IMR-90 (cell line): ENCODE data around the gene RNF144B. TPM values are rescaled to one million over a fixed set of nuclear protein-coding genes. Genes with fewer than 3 reads are reported as not detected.

Experiments
- ATAC-seq: fragments of 200-7000 bp; cut with Tn5 transposase; 2 replicates; pipeline ENCODE4 v1.9.1; 2020; ENCODE audit warnings: low read depth, mild to moderate bottlenecking, moderate library complexity
- BruUV-seq: library from RNA; stranded (reverse); fragments of 400-500 nt; replicated peaks from 2 replicates; lab custom pipeline; 2021; lab: Mats Ljungman, UMichigan
- CTCF ChIA-PET: fragments of 300-600 bp; formaldehyde crosslinking; extraction: SDS; loops from one replicate; lab custom pipeline; 2021; ENCODE audit warnings: antibody characterized with exemption; lab: Yijun Ruan, JAX
- POLR2A ChIA-PET: fragments of 300-600 bp; sonication (Branson Sonifier 250); formaldehyde crosslinking; loops from one replicate; lab custom pipeline; 2022; ENCODE audit warnings: antibody characterized with exemption; ENCODE audit not compliant: unreplicated experiment; lab: Charles Lee
- DNase-seq: peaks from one replicate; pipeline ENCODE4 v3.0.0; 2013
- H2AFZ ChIP-seq: replicated peaks from 2 replicates; pipeline ENCODE3; 2013; ENCODE audit warnings: low read length, mild to moderate bottlenecking; ENCODE audit not compliant: poor library complexity
- H2AK5ac ChIP-seq: 2 replicates; pipeline ENCODE4 v1.6.1; 2013; ENCODE audit warnings: low read depth, low read length, inconsistent platforms
- H2AK9ac ChIP-seq: replicated peaks from 2 replicates; pipeline ENCODE3; 2013; ENCODE audit warnings: mild to moderate bottlenecking, low read depth, low read length, moderate library complexity; ENCODE audit not compliant: poor library complexity
- H2BK120ac ChIP-seq: 2 replicates; pipeline ENCODE4 v1.6.1; 2013; ENCODE audit warnings: low read depth, low read length, inconsistent platforms
- H2BK15ac ChIP-seq: 3 replicates; pipeline ENCODE4 v1.6.1; 2013; ENCODE audit warnings: low read depth, low read length, inconsistent platforms
- H2BK20ac ChIP-seq: 2 replicates; pipeline ENCODE4 v1.6.1; 2013; ENCODE audit warnings: low read depth, mild to moderate bottlenecking, inconsistent platforms, low read length, moderate library complexity
- H2BK5ac ChIP-seq: 2 replicates; pipeline ENCODE4 v1.6.1; 2013; ENCODE audit warnings: mild to moderate bottlenecking, low read depth, low read length, inconsistent platforms; ENCODE audit not compliant: poor library complexity, severe bottlenecking
- H3K14ac ChIP-seq: replicated peaks from 2 replicates; pipeline ENCODE4 v1.6.1; 2013; ENCODE audit warnings: low read depth, low read length, inconsistent platforms
- H3K18ac ChIP-seq: 2 replicates; pipeline ENCODE4 v1.6.1; 2013; ENCODE audit warnings: low read depth, low read length, control low read depth
- H3K23ac ChIP-seq: 2 replicates; pipeline ENCODE4 v1.6.1; 2013; ENCODE audit warnings: low read depth, low read length, inconsistent platforms
- H3K27ac ChIP-seq: 2 replicates; pipeline ENCODE4 v1.5.1; 2013; ENCODE audit warnings: mild to moderate bottlenecking, control low read depth, low read length; ENCODE audit not compliant: insufficient read depth
- H3K27me3 ChIP-seq: 2 replicates; pipeline ENCODE4 v1.6.1; 2013; ENCODE audit warnings: low read length; ENCODE audit not compliant: control insufficient read depth, insufficient read depth
- H3K36me3 ChIP-seq: 2 replicates; pipeline ENCODE4 v1.6.1; 2013; ENCODE audit warnings: low read length, mixed read lengths; ENCODE audit not compliant: control insufficient read depth, insufficient read depth
- H3K4ac ChIP-seq: 2 replicates; pipeline ENCODE4 v1.6.1; 2013; ENCODE audit warnings: low read depth, low read length, inconsistent platforms
- H3K4me1 ChIP-seq: 2 replicates; pipeline ENCODE4 v1.6.1; 2013; ENCODE audit warnings: low read length, mixed read lengths; ENCODE audit not compliant: control insufficient read depth, insufficient read depth
- H3K4me2 ChIP-seq: 2 replicates; pipeline ENCODE4 v1.6.1; 2013; ENCODE audit warnings: low read depth, mild to moderate bottlenecking, control low read depth, low read length, moderate library complexity
- H3K4me3 ChIP-seq: 2 replicates; pipeline ENCODE4 v1.5.1; 2013; ENCODE audit warnings: low read depth, mild to moderate bottlenecking, control low read depth, low read length, moderate library complexity; ENCODE audit not compliant: insufficient read depth
- H3K56ac ChIP-seq: 2 replicates; pipeline ENCODE4 v1.6.1; 2013; ENCODE audit warnings: low read length, inconsistent platforms; ENCODE audit not compliant: insufficient read depth; ENCODE audit errors: extremely low read depth
- H3K79me1 ChIP-seq, 2 experiments: 2 replicates each; pipeline ENCODE4 v1.6.1; 2013; ENCODE audit warnings: low read length in 2 of 2, inconsistent platforms in 1 of 2, low read depth in 1 of 2
- H3K9ac ChIP-seq: 2 replicates; pipeline ENCODE4 v1.6.1; 2013; ENCODE audit warnings: low read depth, low read length, control low read depth
- H3K9me1 ChIP-seq: 2 replicates; pipeline ENCODE4 v1.6.1; 2013; ENCODE audit warnings: low read length, inconsistent platforms; ENCODE audit not compliant: insufficient read depth
- H3K9me3 ChIP-seq: 2 replicates; pipeline ENCODE4 v1.6.1; 2013; ENCODE audit warnings: low read length; ENCODE audit not compliant: control insufficient read depth, insufficient read depth
- H4K20me1 ChIP-seq: 2 replicates; pipeline ENCODE4 v1.6.1; 2013; ENCODE audit warnings: low read length, inconsistent platforms; ENCODE audit not compliant: insufficient read depth
- H4K5ac ChIP-seq: 2 replicates; pipeline ENCODE4 v1.6.1; 2013; ENCODE audit warnings: mild to moderate bottlenecking, low read depth, low read length, control low read depth
- H4K8ac ChIP-seq, 2 experiments: 2 replicates each; pipeline ENCODE4 v1.6.1; 2013; ENCODE audit warnings: low read depth in 2 of 2, low read length in 2 of 2, control low read depth in 1 of 2, inconsistent platforms in 1 of 2
- H4K91ac ChIP-seq: 2 replicates; pipeline ENCODE4 v1.6.1; 2013; ENCODE audit warnings: low read depth, low read length, inconsistent platforms; ENCODE audit not compliant: insufficient read depth
- BHLHE40 ChIP-seq: fragments of 150-350 bp; IDR thresholded peaks from 2 replicates; pipeline ENCODE4 v1.6.1; 2016; ENCODE audit warnings: mild to moderate bottlenecking, low read depth, low read length
- CEBPB ChIP-seq: IDR thresholded peaks from 2 replicates; pipeline ENCODE4 v1.6.1; 2012; ENCODE audit warnings: low read depth, low read length, improper control_type of control experiment
- CHD1 ChIP-seq: IDR thresholded peaks from 2 replicates; pipeline ENCODE4 v1.6.1; 2012; ENCODE audit warnings: low read depth, low read length, improper control_type of control experiment
- CTCF ChIP-seq: conservative IDR thresholded peaks from 2 replicates; pipeline ENCODE4 v1.5.1; 2012; ENCODE audit warnings: mild to moderate bottlenecking, low read depth, low read length, improper control_type of control experiment
- ELK1 ChIP-seq: fragments of 150-350 bp; IDR thresholded peaks from 2 replicates; pipeline ENCODE4 v1.6.1; 2016; ENCODE audit warnings: low read depth, mild to moderate bottlenecking, low read length, moderate library complexity, borderline replicate concordance
- FOS ChIP-seq: fragments of 150-350 bp; IDR thresholded peaks from 2 replicates; pipeline ENCODE4 v1.6.1; 2016; ENCODE audit warnings: low read depth, low read length
- MAFK ChIP-seq: IDR thresholded peaks from 2 replicates; pipeline ENCODE4 v1.6.1; 2012; ENCODE audit warnings: low read depth, low read length, improper control_type of control experiment
- MAZ ChIP-seq: IDR thresholded peaks from 2 replicates; pipeline ENCODE4 v1.6.1; 2012; ENCODE audit warnings: low read depth, mild to moderate bottlenecking, low read length, improper control_type of control experiment, moderate library complexity, borderline replicate concordance
- MXI1 ChIP-seq: IDR thresholded peaks from 2 replicates; pipeline ENCODE4 v1.6.1; 2012; ENCODE audit warnings: low read depth, mild to moderate bottlenecking, low read length, moderate library complexity, borderline replicate concordance
- NFE2L2 ChIP-seq: fragments of 150-350 bp; IDR thresholded peaks from 2 replicates; pipeline ENCODE4 v1.6.1; 2016; ENCODE audit warnings: low read depth, mild to moderate bottlenecking, low read length
- POLR2A ChIP-seq: IDR thresholded peaks from 2 replicates; pipeline ENCODE4 v1.6.1; 2012; ENCODE audit warnings: mild to moderate bottlenecking, low read depth, low read length
- RAD21 ChIP-seq: IDR thresholded peaks from 2 replicates; pipeline ENCODE4 v1.6.1; 2012; ENCODE audit warnings: low read length, improper control_type of control experiment
- RCOR1 ChIP-seq: IDR thresholded peaks from 2 replicates; pipeline ENCODE4 v1.6.1; 2012; ENCODE audit warnings: mild to moderate bottlenecking, low read length, improper control_type of control experiment; ENCODE audit not compliant: insufficient replicate concordance
- RFX5 ChIP-seq: IDR thresholded peaks from 2 replicates; pipeline ENCODE4 v1.8.0; 2012; ENCODE audit warnings: low read depth, mild to moderate bottlenecking, low read length, moderate library complexity
- SMC3 ChIP-seq: fragments of 150-350 bp; IDR thresholded peaks from 2 replicates; pipeline ENCODE4 v1.6.1; 2016; ENCODE audit warnings: low read depth, mild to moderate bottlenecking, antibody characterized with exemption, low read length, moderate library complexity
- USF2 ChIP-seq: fragments of 150-350 bp; IDR thresholded peaks from 2 replicates; pipeline ENCODE4 v1.6.1; 2017; ENCODE audit warnings: mild to moderate bottlenecking, antibody characterized with exemption, low read length, low read depth
- WGBS, 2 experiments: methylation state at CpG; one replicate each; pipeline versions ENCODE4 v1.1.5 to v1.1.7; 2013; ENCODE audit warnings: missing lambda C conversion rate in 2 of 2; ENCODE audit not compliant: insufficient read length in 1 of 2; ENCODE audit errors: extremely low coverage in 2 of 2; 5-methylcytosine and 5-hydroxymethylcytosine counted together
- dilution Hi-C: fragments of 300-500 bp; cut with HindIII; formaldehyde crosslinking; loops from one replicate; pipeline ENCODE4 v1.14.3; 2018; ENCODE audit warnings: low sequenced_read_pairs; ENCODE audit not compliant: unreplicated experiment
- in situ Hi-C: fragments of 300-500 bp; cut with MboI; formaldehyde crosslinking; loops from 3 replicates; pipeline ENCODE4 v1.14.3; 2019; ENCODE audit warnings: low sequenced_read_pairs, inconsistent platforms, mixed read lengths
- intact Hi-C: fragments of 100-400 bp; cut with micrococcal nuclease; formaldehyde crosslinking; loops from 2 replicates; pipeline ENCODE4 v1.10.0; 2022
- polyA plus RNA-seq, 3 experiments: library from polyadenylated mRNA; depleted of rRNA; stranded (reverse); fragments of >200 nt; gene quantifications; 2 replicates each; pipeline ENCODE4 v1.2.3, GENCODE V29; 2012; ENCODE audit warnings: low replicate concordance in 1 of 3
- total RNA-seq: library from RNA; depleted of rRNA; stranded (reverse); fragments of >200 nt; gene quantifications from 2 replicates; pipeline ENCODE4 v1.2.3, GENCODE V29; 2012

Gene RNF144B
- total and polyA plus RNA-seq, 2 of the 4 experiments (the other 2 are of a cell fraction) = 0.44 to 2.7 TPM

GRCh38 chr6:18397701-18398100 is 10.6 kb downstream of the RNF144B start:
- H2AK5ac ChIP-seq = peak overlapping the region; percentile 84
- no peak overlapping the region for H2AFZ ChIP-seq
- no peak overlapping the region for H3K9ac ChIP-seq
- H2AK9ac ChIP-seq = peak overlapping the region; percentile 50
- DNase-seq = no peak
- WGBS, 2 experiments = no CpG with 5 or more reads among the region's 6 CpGs
- no peaks in the 10 kb centered on the region for H3K27me3 ChIP-seq
- no peaks in the 10 kb centered on the region for H3K79me1 ChIP-seq
- no peaks in the 10 kb centered on the region; the same call in none of the 2 replicates for H3K9me1 ChIP-seq
- in situ Hi-C loops (no loop called here), dilution Hi-C loops (no loop called here), intact Hi-C loops (no loop called here)
- no peak overlapping the region; a peak in 1 of 4 replicates for H4K8ac ChIP-seq
- no peak overlapping the region for H3K4me3 ChIP-seq
- H4K20me1 ChIP-seq = no peaks in the 10 kb centered on the region
- 0 out of 2 replicates have a peak overlapping the region, but pooled peaks have one; percentile 11 for H3K14ac ChIP-seq
- ChIA-PET POLR2A (no interaction called here), CTCF (no interaction called here)
- no peaks in the 10 kb centered on the region for H3K36me3 ChIP-seq
- peaks cover 7% of the 10 kb centered on the region for H3K4me1 ChIP-seq
- H3K27ac ChIP-seq = no peak overlapping the region
- TF ChIP-seq RCOR1 = no peak
- TF ChIP-seq RFX5 = no peak
- TF ChIP-seq POLR2A = no peak
- no peak for TF ChIP-seq CTCF
- no peak for TF ChIP-seq NFE2L2
- TF ChIP-seq MAFK = no peak
- TF ChIP-seq USF2 = no peak
- no peak for TF ChIP-seq CHD1
- no peak for TF ChIP-seq CEBPB
- TF ChIP-seq BHLHE40 = no peak
- TF ChIP-seq SMC3 = no peak
- no peak for TF ChIP-seq MXI1
- no peak for TF ChIP-seq ELK1
- no peak for TF ChIP-seq RAD21
- no peak for TF ChIP-seq MAZ
- TF ChIP-seq FOS = no peak
- ATAC-seq = no peak
- no peak overlapping the region for H3K4me2 ChIP-seq
- no peak overlapping the region for H2BK15ac ChIP-seq
- peak overlapping the region; percentile 34; the same call in 1 of the 2 replicates for H2BK20ac ChIP-seq
- no peak overlapping the region for H3K18ac ChIP-seq
- H3K23ac ChIP-seq = no peak overlapping the region
- H4K5ac ChIP-seq = no peak overlapping the region
- H3K9me3 ChIP-seq = no peaks in the 10 kb centered on the region
- H4K91ac ChIP-seq = peak overlapping the region; percentile 69; the same call in 1 of the 2 replicates
- H3K4ac ChIP-seq = peak overlapping the region; percentile 68; the same call in 1 of the 2 replicates
- BruUV-seq = no TSS peak
- H2BK120ac ChIP-seq = peak overlapping the region; percentile 74; the same call in 1 of the 2 replicates
- H2BK5ac ChIP-seq = peak overlapping the region; percentile 11
- no peak overlapping the region for H3K56ac ChIP-seq
